HK-2 (cell line): ENCODE results near the gene ZCCHC4.
A peak's percentile ranks its signal among the peaks of the same experiment; 100 is the strongest.
"Not testable (repeated sequence)": the region's sequence is repeated elsewhere in the genome, so short reads cannot be mapped to it uniquely, and the experiment has no call there.

Source experiments
- DNase-seq: peaks from one replicate; pipeline ENCODE4 v3.0.0-alpha.2; 2018; ENCODE audit not compliant: unreplicated experiment

Gene ZCCHC4

DNA sequence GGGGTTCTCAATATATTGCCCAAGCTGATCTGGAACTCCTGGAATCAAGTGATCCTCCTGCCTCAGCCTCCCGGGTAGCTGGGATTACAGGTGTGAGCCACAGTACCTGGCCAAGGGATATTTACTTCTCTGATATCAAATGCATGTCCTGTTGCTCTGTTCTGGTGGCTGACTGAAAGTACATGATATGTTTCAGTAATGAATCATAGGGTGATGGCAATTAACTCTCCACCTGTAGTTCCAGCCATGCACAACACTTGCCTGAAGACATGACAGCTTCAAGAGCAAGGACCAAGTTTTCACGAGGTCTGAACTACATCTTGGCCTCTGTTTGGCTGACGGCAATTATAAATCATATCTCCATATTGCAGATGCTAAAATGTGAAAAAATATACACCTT, 9.1 kb downstream of the ZCCHC4 start:
- no peak for DNase-seq

DNA sequence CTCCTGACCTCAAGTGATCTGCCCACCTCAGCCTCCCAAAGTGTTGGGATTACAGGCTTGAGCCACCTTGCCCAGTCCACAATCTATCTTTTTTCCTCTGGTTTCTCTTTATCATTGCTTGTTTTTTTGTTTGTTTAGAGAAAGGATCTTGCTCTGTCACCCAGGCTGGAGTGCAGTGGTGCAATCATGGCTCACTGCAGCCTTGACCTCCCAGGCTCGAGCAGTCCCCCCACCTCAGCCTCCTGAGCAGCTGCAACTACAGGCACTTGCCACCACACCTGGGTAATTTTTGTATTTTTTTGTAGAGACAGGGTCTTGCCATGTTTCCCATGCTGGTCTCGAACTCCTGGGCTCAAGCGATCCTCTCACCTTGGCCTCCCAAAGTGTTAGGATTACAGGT, 15.9 kb downstream of the ZCCHC4 start:
- DNase-seq, result not testable (repeated sequence)

DNA sequence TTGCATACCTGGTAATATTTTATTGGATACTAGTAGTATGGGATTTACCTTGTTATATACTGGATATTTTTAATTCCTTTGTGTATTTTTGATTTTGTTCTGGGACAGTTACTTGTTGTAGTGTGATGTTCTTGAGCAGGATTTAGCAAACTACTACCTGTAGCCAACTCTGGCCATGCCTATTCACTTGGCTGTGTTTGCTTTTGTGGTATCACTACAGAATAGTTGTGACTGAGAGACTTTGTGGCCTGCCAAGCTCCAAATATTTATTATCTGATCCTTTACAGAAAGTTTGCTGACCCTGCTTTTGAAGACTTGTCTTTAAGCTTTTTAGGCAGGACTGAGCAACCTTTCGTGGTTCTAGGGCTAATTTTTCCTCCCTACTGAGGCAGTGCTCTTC, 17.8 kb downstream of the ZCCHC4 start:
- DNase-seq, result no peak

DNA sequence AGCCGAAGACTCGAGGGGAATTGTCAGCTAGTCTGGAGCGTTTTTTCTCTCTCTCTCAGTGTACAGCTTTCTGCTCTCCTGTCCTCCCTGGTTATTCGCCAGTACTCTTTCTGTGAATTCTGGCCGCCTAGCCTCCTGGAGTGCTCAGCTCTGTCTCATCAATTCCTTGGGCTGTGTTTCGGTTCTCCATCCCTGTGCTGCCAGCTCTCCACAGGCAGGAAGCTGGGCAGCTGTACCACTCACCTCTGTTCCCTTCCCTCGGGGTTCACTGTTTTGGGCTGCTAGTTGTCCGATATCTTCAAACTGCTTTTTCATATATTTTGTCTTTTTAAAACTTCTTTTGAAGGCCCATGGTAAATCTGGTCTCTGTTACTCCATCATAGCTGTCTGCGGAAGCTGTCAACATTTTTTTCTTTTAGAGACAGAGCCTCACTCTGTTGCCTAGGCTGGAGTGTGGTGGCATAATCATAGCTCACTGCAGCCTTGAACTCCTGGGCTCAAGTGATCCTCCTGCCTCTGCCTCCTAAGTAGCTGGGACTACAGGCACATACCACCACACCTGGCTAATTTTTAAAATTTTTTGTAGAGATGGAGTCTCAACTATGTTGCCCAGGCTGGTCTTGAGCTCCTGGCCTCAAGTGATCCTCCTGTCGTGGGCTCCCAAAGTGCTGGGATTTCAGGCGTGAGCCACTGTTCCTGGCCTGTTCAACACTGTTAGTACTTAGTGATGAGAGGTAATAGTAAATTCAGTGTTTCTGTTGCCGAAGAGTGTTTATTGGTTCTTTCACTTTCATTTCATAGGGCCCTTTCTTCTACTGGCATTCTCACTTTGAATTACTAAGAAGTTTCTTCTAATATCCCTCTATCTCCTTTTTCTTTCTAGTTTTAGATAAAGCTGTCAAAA, 18.6 kb downstream of the ZCCHC4 start:
- DNase-seq, result no peak

DNA sequence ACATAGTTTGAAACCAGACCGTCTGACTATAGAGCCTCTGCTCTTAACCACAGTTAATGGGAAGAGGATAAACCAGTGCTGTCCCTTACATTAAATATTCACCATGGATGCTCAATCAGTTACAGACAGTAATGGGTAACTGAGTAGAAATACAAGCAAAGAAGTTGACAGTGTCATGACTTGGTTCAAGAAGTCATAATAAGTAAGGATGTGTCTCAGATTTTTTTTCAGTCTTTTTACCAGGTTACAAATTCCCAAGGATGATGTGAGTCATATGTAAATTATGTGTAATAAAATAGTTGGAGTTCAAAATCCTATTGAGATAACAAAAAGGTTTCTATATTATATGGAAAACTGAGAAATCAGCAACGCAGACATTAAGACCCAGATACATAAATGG, 31.1 kb downstream of the ZCCHC4 start:
- no peak for DNase-seq

DNA sequence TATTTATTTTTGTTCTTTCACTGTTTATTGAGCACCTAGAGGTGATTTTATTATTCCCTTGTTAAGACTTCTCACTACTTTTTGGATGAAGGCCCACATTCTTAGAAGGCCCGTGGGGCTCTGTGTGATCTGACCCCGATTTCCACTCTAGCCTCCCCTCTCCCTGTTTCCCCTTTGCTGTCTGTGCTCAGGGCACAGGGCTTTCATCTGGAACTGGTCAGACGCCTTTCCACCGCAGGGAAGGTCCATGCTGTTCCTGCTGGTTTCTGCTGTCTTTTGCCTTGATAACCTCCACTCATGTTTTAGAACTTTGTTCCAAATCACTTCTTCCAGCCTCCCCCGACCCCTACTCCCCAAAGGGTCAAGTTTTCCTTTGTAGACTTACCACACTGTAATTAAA, 33.2 kb downstream of the ZCCHC4 start:
- DNase-seq, result no peak

DNA sequence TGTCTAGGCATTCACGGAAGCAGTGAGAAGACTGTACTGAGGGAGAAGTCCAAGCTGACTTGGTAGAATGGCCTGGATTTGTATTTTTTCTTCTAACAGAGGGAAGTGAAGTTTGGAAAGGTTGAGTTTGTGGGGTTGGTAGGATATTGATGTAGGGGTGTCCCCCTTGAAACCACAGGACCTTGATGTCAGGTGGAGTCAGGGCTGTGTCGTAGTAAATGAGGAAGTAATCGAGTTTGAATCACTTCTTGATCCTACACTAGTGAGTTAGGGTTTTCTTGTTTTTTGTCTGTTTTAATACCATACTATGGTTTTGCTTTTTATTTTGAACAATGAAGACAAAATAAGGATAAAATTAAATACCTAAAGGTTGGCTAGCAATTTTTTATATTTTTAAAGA, 34.3 kb downstream of the ZCCHC4 start:
- DNase-seq, result no peak

DNA sequence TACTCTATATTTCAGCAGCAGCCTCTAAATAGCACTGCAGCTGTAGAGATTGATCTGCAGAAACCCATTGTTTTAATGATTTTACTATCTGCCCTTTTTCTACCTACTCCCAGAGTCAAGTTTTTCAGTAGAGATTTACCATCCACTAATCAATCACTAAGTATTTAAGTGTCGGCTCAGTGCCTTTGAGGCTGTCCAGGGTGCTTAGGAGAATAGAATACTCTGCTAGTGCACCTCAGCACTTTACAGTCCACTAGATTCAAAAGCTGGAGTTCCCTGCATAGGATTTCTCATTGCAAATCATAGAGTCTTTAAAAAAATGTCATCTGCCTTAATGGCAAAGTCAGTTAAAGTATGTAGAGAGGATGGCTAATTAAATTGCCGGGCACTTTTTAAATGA, 34.9 kb downstream of the ZCCHC4 start:
- DNase-seq, result no peak

DNA sequence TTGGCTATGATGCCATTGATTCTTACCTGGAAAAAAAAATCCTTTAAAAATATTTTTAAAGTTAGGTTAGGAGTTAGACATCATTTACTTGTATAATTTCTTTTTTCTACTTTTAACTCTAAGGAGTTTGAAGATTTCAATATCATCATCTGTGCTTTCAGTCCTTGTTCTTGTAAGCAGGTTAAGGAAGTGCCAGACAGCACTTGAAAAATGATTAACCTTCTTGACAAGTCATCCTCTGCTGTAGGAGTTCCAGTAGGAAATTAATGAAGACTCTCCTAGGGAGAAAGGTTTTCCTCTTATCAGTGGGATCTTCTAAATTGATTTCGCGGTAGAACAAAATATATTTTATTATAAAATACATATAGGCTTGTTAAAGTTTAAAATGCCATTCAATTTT, 35.4 kb downstream of the ZCCHC4 start:
- no peak for DNase-seq

DNA sequence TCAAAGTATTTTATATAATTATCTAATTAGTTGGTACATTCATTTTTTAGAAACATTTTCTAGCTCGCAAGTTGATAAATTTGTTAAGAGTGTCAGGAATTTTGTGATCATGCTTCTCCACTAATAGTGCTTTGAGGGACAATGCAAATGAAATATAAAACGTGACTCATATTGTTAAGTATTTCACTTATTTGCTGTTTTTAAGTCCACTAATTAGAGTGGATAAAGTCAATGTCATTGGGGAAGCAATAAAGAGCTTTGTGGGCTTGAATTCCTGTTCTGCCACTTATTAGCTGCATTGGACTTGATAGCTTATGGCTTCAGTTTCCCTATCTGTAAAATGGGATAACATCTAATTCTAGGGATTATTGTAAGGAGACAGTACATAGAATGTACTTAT, 38.0 kb downstream of the ZCCHC4 start:
- DNase-seq, result no peak

DNA sequence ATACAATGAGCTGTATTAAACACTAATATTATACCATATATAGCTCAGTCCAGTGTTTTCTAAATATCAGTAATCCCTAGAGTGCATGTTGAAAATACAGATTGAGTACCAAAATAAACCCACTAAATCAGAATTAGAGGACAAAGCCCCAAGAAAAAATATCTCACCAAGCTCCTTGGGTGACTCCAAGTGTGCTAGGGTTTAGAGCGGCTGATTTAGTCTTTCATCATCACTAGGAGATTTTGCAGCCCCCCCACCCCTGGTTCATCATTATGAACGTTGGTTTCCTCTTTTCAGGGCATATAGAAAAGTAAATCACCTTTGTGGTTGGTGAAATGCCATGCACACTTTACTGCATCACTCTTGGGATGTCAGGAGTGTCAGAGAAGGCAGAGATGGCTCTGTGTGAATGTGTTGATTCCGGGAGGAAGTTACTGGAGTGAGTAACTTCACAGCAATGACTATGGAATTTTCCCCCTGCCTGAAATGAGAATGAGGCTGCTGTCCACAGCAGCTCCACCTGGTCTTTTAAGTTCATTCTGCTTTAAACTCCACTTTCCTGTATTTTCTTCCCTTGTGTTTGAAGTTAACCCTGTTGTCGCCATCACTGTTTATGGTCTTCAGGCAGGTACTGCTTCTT, 39.3 kb downstream of the ZCCHC4 start:
- DNase-seq, result peak; percentile 31

DNA sequence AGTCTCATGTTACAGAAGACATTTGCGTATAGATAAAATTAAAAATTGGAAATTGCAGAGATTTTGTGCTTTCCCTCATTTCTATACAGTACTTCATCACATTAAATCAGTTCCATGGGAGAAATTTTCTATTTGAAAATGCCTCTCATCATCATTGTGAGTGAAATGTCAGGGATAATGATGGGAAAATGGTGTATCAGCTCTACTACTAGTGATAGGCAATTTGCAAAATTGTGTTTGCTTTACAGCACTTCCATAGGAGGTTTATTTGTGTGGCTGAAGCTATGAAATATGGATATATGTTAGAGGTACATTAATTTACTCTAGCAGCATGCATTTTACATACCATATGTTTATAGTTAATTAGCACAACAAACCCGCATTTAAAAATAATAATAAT, 43.5 kb downstream of the ZCCHC4 start:
- no peak for DNase-seq

DNA sequence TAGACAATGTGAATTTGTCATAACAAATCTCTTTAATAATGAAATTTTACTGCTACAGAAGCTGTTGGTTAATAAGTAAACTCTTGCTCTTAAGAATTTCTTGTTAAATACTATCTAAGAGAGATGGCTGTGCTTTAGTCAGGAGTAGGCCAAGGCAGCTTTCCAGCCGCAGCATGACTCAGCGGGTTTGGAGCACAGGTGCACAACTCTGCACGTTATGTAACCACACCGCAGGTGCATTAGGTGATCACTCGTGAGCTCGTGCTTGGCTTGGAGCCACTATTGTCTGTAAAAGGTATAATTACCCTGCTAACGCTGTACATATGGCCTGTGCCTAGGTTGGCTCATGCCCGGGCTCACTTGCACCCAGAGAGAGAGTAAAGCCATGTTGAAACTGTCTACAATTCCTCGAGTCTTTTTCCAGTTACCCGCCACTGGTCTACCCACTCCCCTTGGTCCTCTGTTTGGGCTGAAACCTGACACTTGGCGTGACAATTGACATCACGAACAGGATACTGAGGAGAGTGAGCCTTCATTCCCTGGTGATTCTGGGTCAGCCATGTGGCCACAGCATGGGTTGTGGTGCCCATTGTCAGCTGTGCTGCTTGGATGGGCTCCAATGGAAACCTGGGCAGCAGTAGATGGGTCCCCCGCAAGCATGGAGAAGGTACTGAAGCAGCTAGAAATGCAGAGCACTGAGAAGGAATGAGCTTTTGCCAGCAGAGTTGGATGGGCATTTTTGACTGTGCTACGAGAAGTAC, 46.1 kb downstream of the ZCCHC4 start:
- DNase-seq, result no peak

DNA sequence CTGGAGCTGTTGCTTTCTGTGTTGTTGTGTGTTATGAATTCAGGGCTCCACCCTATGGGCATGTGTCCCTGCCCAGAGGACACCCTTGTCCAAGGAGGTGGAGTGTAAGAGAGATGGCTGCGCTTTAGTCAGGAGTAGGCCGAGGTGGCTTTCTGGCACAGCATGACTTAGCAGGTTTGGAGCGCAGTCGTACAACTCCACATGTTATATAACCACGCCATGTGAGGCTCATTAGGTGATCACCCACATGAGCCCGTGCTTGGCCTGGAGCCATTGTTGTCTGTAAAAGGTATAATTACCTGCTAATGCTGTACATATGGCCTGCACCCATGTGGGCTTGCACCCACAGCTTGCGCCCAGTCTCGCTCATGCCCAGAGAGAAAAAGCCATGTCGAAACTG, 48.7 kb downstream of the ZCCHC4 start:
- DNase-seq, result no peak

DNA sequence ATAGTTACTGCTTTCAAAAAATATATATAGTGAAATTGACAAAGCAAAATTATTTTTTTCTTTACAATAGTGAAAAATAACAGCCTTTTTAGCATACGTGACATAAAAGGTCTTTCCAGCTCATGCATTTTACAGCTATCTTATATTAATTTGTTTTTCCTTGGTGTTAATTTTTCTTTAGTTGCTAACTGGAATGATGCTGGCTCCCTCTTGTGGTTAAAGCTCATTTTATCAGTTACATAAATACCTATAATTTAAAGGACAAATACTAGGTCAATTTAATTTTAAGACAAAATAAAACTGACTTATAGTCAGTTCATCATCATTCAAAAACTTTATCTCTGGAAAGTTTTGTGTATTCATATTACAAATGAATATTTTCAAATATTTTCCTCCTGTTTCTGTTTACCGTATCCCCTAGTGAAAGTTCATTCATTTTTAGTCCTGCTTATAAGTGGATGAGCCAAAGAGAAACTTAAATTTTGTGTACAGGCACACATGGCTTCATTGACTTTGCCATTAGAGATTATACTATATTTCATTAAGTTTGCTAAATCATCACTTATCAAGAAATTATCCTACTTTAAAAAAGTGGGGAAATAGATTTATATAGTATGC, 54.5 kb downstream of the ZCCHC4 start:
- DNase-seq, result no peak

DNA sequence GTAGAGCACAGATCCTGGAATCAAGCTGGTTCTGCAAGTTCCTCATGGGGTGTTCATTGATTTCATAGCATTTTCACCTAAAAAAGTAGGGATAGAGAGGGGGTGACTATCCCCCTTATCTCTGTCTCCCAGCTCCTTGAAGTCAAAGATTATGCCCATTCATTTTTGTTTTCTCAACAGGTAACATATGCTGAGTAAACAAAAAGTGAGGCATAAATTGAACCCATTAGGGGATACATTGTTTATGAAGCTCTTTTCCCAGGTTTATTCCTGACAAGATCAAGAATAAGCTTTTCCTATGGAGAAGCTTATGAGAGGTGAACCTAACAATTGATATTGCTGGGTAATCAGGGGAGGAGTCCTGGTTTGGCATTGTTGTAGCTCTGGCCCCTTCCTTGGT, 55.3 kb downstream of the ZCCHC4 start:
- DNase-seq, result no peak

DNA sequence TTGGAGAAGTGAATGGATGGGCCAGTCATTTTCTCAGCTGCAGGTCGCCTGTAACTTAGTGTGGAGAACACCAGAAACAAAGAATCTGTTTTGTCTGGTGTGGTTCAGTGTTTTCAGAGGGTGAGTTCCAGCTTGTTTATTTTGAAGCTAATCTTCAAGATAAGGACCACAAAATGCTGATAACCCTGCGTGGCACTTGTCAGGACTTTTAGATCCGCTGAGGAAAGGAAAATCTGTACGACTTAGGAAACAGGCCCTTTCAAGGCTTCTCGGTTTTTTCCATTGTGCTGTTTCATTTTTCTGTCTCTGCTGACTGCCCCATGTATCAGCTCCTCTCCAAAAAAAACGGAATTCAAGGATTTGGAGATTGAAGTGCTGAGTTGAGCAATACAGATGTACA, 55.7 kb downstream of the ZCCHC4 start:
- DNase-seq, result no peak

DNA sequence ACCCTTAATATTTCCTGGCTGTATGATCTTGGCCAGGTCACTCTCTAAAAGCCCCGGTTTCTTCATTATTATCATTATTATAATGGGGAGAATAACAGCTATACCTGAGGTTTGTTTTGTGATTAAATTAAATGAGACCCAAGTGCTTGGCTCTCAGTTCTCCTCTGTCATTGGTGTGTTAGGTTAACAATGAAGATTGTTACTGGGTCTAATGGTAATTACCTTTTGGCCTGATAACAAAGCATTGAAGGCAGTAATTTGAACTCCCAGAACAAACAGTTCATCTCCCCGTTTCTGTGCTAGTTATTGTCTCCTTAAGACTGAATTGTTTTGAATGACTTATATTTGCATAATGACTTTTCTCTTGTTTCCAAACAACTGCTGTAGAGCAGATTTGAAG, 57.7 kb downstream of the ZCCHC4 start:
- no peak for DNase-seq

DNA sequence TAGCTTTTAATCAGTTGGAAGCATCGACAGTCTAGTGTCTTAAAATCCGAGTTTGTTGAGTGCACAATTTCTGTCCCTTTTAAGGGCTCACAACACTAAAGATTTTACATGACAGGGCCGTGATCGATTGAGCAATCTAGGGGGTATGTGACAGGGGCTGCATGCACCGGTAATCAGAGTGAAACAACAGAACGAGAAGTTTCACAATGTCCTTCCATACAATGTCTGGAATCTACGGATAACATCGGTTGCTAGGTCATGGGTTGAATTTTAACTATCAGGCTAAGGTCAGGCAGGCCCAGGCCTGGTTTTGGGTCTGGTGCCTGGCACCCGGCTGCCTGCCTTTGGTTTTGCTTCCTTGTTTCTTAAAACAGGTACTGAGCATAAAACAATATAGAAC, 60.0 kb downstream of the ZCCHC4 start:
- DNase-seq, result not testable (repeated sequence)

DNA sequence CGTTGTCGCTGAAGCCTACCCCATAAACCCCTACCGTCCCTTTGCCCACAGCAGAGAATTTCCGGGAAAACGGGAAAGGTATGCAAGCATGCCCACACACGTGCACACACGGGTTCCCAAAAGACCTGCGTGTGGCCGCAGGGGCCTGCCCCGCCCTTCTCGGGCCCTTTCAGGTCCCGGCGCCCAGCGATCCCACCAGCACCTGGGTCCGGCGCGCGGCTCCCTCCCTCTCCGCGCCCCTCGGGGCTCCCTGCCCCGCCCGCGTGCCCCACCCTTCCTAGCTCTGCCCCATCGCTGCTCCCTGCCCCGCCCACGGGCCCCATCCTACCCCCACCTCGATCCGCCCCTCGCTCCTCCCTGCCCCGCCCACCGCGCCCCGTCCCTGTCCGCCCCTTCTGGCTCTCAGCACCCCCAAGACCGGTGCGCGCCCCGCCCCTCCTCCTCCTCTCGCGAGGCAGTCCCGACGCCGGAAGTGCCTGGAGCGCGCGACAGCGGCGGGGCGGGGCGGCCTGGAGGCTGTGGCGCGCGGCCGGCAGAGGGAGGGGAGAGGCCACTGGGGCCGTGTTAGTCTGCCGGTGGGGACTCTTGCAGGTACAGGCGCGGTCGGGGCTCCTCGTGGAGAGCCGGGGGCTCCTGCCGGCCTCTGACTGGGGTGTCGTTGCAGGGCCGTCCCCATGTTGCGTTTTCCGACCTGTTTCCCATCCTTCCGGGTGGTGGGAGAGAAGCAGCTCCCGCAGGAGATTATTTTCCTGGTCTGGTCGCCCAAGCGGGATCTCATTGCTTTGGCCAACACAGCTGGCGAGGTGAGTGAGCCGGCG, 64.4 kb downstream of the ZCCHC4 start, which contains the start of gene ANAPC4:
Gene ANAPC4 (plus strand): TSS at position 510 of the 818 bp plus-strand sequence. CDS start 165 bp downstream, at position 675.
- DNase-seq, result peak; percentile 99
